Measurements from ENCODE around the gene TPPP.

Gene TPPP

DNA sequence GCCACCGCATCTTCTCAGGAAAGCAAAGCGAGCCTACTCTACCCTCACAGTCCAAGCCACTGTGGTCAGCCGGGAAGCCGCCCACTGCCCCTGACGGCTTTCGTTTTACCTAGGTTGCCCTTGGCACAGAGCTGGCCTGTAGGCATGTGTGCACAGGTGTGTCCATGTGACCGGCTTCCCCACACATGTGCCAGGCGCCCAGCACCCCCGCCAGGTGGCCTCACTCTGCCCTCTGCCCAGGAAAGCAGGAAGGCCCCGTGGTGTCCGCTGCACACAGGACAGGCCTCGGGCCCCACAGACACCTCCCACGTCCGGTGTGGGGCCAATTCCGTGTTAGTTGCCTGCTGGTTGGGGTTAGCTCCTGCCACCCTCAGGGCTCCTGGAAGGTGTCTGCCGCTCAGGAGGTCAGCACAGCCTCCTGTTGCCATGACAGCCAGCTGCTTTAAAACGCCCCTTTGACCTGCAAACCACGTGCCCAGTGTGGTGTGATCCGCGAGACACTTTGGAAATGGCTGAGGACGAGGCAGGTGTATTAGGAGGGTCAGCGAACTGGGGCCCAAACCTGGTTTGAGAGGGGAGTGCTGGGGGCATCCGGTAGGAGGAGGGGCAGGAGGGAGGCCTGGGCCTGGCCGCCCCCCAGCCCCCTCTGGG is 28.7 kb downstream of the TPPP start:
- DNase-seq, result no peak

DNA sequence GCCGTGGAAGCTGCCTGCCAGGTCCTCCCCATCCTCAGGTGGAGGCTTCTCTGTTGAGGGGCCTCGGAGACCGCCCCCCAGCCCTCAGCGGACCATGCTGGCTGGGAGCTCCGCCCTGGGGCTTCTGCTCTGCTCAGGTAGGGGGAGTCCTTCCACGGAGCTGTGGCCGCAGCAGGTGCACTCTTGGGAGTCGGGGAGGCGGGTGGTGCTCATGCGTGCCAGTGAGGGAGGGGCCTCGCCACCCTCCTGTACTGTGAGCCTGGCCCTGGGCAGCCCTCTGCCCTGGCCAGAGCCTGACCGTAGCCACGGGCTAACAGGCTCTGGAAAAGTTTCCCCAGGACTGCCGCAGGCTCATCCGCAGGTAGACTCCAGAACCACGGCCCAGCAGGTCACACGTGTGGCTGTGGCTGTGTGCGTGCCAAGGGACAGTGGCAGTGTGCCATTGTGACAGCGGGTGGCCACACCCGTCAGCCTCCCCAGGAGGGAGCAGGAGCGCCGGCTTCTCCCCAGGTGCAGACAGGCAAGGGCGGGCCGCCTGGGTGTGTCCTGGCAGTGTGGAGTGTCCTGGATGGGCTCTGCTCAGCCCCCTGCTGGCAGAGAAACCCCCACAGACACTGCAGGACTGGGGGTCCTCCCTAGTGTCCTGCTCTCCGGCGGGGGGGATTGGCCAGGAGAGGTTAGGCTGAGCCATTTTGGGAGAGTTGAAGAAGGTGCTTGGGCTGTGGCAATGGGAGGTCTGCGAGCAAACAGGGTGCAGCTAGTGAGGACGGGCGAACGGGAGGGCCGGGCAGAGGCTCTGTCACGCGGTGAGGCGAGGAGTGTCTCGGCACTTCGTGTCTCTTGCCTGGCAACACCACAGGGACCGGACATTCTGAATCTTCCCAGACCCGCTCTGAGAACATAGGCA is 29.5 kb downstream of the TPPP start:
- no peak for DNase-seq

DNA sequence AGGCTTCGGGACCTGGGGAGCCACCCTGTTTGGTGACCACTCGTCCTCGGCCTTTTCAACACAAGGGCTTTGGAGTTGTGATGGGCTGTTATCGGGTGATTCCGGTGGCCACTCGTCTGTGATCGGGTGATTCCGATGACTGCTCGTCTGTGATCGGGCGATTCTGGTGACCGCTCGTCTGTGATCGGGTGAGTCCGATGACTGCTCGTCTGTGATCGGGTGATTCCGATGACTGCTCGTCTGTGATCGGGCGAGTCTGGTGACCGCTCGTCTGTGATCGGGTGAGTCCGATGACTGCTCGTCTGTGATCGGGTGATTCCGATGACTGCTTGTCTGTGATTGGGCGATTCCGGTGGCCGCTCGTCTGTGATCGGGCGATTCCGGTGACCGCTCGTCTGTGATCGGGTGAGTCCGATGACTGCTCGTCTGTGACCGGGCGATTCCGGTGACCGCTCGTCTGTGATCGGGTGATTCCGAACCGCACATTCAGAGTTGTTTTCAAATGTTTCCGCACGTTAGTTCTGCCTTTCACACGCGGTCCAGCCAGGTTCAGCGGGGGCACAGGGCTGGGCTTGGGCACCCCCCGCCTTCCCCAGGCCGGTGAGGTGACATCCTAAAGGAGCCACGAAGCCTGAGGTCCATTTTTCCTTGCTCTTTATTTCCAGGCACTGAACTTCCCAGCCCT is 30.3 kb downstream of the TPPP start:
- no peak for DNase-seq

DNA sequence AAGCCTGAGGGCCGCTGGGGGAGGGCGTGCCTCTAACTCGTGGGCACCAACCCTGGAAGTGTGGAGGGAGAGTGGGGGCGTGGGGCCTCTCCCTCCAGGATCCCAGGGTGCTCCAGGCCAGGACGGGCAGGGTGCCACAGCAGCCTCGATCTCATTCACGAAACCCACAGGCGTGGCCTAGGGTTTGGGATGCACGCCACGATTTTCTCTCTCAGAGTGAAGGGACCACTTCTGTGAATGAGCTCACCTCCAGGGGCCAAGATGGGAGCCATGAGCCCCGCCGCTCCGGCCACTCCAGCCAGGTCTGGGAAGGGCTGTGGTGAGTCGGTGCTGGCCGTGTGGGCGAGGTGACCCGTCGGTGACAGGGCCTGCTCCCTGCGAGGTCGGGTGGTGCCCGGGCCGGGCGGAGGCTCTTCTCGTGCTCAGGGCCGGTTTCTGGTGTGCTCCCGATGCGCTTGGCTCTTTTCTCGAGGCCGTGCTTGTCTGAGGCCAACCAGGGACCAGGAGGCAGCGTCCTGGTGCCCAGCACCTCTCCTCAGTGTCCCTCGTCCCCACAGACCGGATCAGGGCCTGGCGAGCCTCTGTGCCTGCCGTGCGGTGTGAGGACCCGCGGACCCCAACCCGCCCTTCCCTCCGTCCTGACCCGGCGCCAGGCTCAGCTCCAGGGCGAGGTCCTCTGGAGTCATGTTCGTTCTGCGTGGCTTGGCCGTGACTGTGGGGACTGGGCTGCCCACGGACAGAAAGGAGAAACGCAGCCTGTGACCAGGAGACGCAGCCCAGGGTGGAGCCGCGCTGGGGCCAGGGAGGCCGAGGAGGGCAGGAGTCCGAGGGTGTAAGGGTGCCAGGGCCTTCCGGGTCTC is 31.0 kb downstream of the TPPP start:
- DNase-seq, result no peak

DNA sequence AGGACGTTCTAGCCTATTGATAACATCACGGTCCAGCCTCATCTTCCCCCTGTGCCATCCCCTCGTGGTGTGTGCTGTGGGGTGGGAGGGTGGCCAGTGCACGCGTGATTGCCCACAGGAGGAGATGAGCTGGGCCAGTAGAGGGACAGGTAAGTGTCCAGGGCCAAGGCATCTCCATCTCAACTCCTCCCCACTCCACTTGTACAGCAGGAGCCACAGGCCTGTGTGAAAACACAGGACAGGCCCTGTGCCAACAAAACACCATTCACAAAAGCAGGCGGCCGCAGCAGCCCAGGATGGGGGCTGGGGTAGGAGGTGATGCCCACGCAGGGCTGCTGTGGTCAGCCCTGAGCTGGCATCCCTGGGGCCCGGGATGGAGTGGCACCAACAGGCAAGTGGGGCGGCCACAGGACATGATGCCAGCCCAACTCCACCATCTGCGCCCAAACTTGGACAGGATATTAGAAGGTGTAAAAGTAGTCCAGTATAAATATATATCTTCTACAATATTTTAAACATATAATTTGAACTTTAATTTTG is 32.6 kb downstream of the TPPP start:
- DNase-seq, result no peak

DNA sequence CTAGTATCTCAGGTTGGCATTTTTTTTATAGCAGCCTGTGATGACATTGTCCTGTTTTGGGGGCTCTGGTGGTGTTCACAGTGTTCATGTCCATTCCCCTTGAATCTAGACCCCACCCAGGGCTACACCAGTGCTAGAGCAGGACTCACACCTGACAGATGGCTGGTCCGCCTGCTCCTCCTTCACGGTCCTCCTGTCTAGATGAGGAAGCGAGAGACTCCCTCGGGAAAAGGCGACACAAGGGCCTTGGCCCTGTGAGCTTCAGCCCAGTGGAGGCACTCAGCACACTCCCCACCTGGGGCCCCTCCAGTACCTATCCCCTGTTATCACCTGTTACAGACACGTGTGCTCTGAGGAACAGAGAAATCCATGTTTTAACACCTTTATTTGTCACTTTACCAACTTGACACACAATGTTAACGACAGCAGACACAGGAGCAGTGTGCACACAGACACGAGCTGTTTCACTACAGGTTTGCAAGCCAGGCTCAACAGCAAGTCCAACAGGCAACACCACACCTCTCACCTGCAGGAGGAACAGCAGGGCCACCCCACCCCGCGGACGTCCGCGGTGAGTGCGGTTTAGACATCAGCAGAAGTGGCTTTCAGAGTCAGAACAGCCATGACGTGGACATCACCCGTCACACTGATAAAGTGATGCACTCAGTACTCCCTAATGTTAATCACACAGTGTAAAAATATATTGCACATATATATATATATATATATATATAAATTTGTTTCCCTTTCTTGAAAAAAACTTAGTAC is 33.5 kb downstream of the TPPP start:
- DNase-seq, result no peak

DNA sequence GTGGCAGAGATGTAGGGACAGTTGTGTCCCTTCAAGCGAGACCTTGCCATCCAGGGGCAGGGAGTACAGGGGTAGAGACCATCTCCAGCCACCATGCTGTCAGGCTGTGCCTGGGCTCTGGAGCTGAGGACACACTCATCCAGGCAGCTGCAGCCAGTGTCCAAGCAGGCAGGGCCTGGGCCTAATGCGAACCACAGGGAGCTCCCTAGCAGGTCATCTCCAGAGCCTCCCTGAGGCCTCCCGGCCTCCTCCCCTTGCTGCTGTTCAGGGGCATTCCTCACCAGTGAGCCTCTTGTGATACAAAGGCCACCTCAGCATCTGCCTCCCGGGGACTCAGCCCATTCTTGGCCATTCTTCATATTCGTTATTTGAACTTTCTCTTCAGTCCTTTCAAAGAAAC is 35.0 kb downstream of the TPPP start:
- no peak for DNase-seq

DNA sequence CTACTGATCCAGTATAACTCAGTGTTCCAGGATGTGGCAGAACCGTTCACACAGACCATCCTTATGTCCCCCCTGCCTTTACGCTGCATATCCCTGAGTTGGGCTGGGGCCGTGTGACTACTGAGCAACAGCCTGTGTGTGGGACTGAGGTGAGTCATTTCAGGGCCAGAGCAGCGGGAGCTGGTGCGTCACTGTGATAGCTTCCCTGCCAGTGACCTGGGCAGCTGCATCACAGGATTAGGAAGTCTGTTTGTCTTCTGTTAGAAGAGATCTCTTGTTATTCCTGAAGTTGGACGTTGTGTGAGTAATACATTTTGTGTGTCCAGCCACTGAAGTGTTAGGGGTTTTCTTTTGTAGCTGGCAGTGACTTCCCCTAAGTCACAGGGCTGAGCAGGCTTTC is 35.6 kb downstream of the TPPP start:
- peak; percentile 54 to 77 for DNase-seq

DNA sequence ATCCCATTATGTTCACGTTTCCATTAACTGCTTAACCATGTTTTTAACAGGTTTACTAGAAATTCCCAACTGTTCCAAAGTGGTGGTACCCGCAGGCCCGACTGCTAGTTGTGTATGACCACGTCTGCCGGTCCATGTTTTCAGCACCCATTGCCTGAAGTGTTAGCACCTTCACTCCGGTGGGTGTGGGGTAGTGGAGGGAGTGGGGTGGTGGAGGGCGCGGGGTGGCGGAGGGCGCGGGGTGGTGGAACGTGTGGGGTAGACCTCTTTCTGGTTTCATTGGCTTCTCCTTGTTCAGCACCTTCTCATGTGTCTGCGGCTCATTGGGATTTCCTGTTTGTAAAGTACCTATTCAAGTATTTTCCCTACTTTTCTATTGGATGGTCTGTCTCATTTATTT is 37.7 kb downstream of the TPPP start:
- DNase-seq, result no peak

DNA sequence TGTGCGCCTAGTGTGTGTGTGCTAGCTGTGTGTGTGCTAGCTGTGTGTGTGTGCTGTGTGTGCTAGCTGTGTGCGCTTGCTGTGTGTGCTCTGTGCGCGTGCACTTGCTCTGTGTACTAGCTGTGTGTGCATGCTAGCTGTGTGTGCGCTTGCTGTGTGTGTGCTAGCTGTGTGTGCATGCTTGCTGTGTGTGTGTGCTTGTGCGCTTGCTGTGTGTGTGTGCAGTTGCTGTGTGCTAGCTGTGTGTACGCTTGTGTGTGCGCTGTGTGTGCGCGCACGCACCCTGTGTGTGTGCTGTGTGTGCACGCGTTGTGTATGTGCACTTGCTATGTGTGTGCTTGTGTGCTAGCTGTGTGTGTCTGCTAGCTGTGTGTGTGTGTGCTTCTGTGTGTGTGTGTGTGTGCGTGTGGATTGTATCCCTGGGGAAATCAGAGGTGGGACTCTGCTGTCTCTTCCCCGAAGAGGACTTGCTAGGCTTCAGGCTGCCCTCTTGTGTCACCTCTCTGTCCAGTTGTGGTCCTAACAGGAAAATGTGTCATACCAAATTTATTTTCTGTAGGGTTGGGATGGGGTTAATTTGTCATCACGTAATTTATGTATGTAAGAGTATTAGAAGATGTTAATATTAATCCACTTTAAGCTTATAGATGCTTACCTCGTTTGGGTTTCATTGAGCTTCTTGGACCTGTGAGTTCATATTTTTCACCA is 38.9 kb downstream of the TPPP start:
- DNase-seq, result no peak

DNA sequence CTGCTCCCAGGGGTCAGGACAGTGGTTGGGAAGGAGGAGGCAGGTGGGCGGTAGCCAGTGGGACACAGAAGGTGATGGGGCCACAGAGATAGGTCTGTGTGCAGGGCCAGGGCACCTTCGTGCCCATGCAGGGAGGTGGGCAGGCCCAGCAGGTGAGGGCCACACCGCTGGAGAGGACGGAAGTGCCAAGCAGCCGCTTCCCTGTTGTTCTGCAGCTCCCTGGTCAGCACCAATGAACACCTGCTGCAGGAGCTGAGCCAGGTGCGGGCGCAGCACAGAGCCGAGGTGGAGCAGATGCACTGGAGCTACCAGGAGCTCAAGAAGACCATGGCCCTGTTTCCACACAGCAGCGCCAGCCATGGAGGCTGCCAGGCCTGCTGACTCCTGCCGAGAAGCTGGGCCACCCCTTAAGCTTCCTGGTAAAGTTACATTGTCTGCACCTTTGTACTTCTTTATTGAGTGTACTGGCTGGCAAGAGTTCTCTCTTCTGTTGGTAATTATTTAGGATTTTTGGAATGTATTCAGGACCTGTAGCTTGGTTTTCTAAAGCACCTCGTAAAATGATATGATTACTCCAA is 40.3 kb downstream of the TPPP start:
- no peak for DNase-seq

DNA sequence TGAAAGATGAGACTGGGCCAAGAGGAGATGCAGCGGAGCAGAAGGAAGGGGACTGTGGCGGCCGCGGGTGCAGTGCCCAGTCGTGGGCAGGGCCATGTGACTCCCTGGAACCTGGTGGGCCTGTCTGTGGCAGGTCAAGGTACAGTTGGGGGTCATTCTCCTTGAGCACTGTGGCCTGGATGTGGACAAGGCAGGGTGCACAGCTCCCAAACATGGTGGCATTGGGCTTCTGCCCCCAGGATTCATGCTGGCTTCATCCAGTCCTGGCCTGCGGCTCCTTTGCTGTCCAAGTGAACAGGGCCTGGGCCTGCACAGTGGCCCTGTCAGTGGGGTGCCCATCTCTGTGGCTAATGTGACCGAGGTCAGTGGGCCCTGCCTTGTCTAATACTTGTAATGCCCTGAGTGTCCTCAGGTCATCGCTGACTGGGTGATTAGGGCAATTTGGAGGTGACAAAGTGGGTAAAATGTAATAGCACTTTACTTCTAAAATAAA is 41.1 kb downstream of the TPPP start:
- no peak for DNase-seq

DNA sequence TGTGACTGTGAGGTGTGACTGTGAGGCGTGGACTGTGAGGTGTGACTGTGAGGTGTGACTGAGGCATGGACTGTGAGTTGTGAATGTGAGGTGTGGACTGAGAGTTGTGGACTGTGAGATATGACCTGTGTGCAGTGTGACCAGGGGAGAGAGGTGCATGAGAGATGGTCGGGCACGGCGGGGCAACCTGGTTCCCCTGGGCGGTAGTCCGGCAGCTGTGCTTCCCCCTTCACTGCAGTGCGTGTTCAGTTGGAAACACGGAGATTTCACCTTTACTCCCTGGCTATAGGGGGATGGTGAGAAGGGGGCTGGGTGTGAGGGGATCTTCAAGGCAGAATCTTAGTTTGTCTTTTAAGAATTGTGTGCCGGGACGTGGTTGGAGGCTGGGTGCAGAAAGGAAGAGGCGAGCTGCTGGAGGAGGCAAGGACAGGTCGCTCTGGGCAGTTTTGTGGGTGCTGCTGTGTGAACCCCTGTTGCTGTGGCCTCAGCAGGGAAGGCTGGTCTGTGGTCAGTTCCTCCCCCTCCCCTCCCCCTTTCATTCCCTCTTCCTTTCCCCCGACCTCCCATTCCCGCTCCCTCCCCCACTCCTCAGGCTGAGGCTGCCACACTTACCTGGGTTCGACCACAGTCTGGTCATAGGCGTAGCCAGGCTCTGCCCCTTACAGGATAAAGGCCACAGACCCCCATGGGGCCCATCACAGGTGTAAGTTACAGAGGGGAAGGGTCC is 41.7 kb downstream of the TPPP start:
- DNase-seq, result no peak

DNA sequence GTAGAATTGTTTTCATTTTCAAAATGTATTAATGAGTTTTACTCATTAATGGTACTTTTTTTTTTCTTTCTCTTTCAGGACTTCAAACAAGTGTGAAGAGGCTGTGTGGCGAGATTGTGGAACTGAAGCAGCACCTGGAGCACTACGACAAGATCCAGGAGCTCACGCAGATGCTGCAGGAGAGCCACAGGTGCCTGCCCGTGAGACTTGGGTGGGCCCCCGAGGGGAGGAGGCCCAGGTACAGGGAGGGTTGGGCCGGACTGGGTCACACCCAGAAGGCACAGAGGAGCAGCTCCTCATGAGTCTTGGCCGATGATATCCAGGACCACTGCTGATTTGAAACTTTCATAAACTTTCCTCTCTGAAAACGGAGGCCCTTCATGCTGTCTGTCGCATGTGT is 45.4 kb downstream of the TPPP start:
- no peak for DNase-seq

DNA sequence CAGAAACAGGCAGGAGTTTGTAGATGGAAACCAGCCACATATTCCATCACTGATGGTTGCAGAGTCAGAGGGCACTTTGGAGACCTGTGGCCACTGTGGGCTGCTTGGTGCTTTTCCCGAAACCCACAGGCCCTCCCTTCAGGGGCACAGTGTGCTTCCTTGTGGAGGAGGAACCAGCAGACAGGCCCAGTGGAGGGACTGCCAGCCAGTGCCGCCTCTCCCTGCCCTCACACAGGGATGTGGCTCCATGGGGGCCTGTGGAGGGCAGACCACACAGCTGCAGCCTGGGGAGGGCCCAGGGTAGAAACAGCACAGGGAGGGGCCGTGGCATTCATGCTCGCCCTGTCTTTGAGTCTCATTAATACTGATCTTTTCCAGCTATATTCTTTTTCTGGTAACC is 45.8 kb downstream of the TPPP start:
- no peak for DNase-seq

DNA sequence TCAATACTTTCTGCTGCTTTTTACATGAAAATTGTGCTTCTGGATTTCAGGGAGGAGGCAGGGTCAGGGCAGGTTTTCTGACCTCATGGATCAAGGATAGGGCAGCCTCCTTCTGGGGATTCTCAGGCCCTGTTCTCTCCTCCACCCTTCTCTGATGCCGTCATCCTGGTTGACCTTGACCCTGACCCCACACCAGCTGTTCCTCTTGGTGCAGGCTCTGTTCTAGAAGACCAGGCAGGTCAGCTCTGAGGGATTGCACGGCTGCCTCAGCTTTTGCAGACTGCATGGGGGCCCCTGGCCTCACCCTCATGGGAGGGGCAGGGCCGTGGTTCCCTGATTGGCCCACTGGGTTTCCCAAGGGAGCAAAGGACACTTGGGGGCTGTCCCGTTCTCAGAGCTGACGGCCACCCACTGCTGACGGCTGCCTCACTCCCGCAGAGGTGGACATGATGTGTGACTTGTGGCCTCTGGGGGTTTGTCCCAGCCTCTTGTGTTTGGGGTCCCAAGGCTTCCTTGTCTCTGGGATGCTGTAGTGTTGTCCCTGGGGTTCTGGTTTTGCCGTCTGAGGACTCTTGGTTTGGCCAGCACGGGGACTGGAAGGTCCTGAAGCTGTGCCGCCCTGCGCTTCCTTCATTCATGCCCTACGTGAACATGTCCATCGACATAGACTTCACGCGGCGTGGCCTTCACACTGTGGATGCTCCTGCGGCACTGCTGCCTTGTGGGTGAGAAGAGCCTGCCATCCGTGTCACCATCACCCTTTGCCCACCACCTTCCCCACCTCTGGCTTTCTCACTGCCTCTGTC is 46.6 kb downstream of the TPPP start:
- DNase-seq, result no peak

DNA sequence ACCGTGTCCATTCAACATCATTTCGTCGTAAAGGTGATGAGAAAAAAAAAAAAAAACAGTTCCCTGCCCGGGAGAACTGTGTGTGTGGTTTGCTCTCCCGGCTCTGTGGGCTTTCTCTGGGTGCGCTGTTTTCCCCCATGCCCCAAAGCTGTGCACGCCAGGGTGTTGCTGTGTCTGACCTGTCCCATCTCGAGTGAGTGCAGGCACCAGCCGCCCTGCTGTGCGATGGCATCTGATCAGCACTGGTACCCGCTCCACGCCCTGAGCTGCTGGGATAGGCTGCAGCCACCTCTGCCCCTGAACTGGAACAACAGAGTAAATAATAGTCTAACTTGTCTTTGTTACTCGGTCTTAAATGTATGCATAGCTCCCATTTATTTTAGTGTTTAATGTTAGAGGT is 47.7 kb downstream of the TPPP start:
- DNase-seq, result no peak

DNA sequence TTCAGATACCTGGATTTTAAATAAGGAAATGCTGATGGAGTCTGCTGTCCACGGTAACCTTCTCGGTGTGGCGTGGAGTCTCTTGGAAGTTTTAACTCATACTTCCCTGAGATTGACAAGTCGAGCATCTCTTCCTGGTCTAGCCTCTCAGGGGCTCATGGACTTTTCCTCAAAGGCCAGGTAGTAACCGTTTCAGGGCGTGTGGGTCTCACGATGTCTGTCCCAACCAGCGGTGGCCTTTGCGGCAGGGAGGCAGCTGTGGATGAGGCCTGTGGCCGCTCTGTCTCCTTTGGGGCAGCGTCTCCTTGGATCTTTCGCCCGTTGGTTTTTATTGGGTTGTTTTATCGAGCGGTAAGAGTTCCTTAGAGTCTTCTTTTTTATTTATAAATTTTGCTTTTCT is 48.2 kb downstream of the TPPP start:
- DNase-seq, result no peak

DNA sequence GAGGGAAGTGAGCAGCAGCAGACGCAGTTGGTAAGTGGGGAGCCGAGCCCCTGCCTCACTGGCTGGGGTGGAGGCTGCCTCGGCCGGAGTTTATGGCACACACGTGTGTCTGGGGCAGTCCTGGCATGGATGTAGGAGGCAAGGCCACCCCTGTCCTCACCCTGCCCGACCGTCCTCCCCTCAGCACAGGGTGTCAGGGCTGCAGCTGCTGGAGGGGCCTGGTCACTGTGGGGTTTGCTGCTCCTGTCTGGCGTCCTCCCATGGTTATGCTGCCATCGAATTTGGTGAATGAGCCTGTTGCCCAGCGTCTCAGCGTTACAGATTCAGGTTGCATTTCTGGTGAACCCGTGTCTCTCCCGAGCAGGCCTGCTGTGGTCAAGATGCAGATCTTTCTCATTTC is 48.6 kb downstream of the TPPP start:
- DNase-seq, result no peak
